ENCODE measurements around the gene AMIGO2. TPM values are rescaled to one million over a fixed set of nuclear protein-coding genes. Genes with fewer than 3 reads are reported as not detected.

The AMIGO2 gene
- total and polyA plus RNA-seq, 2 donors (not counting 1 experiment from before 2014, with no cell fraction given), result 6.9 to 12.4 TPM

DNA sequence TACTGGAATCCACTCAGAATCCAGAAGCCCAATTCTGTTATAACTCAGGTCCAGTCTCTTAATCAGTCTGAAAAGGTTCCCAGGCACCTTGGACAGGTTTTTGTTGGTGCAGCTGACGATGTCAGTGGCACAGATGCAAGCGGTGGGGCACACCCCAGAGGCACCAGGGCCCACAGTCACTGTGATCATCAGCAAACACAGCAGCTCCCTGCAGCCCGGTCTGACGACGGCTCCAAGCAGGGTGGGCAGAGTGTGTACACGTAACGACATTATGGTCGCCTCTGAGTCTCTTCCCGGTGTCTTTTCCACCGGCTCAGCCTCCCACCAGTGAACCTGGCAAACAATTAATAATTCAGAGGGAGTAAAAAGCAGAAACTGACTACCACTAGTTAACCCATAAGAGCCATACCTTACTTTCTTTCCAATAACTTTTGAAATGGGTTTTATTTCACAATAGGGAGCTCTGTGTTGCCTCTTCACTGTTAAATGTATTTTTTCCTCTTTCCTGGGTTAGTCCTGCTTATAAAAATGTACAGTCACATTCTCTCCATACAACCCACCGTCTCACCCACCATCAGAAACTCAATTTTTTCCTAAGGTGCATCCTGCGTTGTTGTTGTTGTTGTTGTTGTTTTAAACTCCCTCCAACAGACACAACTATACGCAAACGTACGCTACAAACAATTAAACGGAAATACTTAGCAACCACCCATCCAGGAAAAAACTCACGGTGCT lies 859 bp downstream of the AMIGO2 start:
- peak overlapping the region; percentile 60 for H3K9ac ChIP-seq (ENCODE audit: insufficient read depth, low read length)
- peak in 1 of 2 donors; percentile 50 for DNase-seq (ENCODE audit: low read depth in 2 of 2)
- no peaks in the 10 kb centered on the region for H4K20me1 ChIP-seq (ENCODE audit: control insufficient read depth, extremely low read depth, insufficient read depth, low read length)
- H3K9me3 ChIP-seq (ENCODE audit: control insufficient read depth, insufficient read depth, low read depth, low read length), result no peaks in the 10 kb centered on the region
- peak overlapping the region; percentile 73 for H2AFZ ChIP-seq (ENCODE audit: low read length)
- H3K4me3 ChIP-seq (replicated peaks in 1 of 4; ENCODE audit: control extremely low read depth in 1 of 4, insufficient read depth in 1 of 4, low read depth in 3 of 4, low read length in 4 of 4), result peak overlapping the region; percentile 65 to 75 (median 72)
- TF ChIP-seq EZH2 (IDR thresholded peaks at IDR 0.05; ENCODE audit: low read length, missing control alignments), result no peak
- TF ChIP-seq, protein P1, sequence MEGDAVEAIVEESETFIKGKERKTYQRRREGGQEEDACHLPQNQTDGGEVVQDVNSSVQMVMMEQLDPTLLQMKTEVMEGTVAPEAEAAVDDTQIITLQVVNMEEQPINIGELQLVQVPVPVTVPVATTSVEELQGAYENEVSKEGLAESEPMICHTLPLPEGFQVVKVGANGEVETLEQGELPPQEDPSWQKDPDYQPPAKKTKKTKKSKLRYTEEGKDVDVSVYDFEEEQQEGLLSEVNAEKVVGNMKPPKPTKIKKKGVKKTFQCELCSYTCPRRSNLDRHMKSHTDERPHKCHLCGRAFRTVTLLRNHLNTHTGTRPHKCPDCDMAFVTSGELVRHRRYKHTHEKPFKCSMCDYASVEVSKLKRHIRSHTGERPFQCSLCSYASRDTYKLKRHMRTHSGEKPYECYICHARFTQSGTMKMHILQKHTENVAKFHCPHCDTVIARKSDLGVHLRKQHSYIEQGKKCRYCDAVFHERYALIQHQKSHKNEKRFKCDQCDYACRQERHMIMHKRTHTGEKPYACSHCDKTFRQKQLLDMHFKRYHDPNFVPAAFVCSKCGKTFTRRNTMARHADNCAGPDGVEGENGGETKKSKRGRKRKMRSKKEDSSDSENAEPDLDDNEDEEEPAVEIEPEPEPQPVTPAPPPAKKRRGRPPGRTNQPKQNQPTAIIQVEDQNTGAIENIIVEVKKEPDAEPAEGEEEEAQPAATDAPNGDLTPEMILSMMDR (conservative IDR thresholded peaks at IDR 0.05 in 1 of 2, IDR thresholded peaks at IDR 0.05 in 1 of 2; ENCODE audit: low read depth in 1 of 2, low read length in 2 of 2), result no peak
- peak overlapping the region; percentile 95 for H3K4me2 ChIP-seq (ENCODE audit: extremely low read depth, insufficient read depth, low read length)
- no peaks in the 10 kb centered on the region for H3K27me3 ChIP-seq (ENCODE audit: control insufficient read depth, insufficient read depth, low read length)
- peak overlapping the region; percentile 60 for H3K27ac ChIP-seq (ENCODE audit: insufficient read depth, low read length)
- H3K36me3 ChIP-seq (ENCODE audit: control insufficient read depth, insufficient read depth, low read length), result no peaks in the 10 kb centered on the region
- peaks cover 7% of the 10 kb centered on the region for H3K79me2 ChIP-seq (ENCODE audit: control insufficient read depth, insufficient read depth, low read length)
- H3K4me1 ChIP-seq (ENCODE audit: control insufficient read depth, extremely low read depth, insufficient read depth, low read length), result peaks cover 12% of the 10 kb centered on the region

GRCh38 chr12:47078086-47078395 lies 1.7 kb downstream of the AMIGO2 start:
- H3K4me2 ChIP-seq (ENCODE audit: extremely low read depth, insufficient read depth, low read length), result no peak overlapping the region
- no peaks in the 10 kb centered on the region for H3K9me3 ChIP-seq (ENCODE audit: control insufficient read depth, insufficient read depth, low read depth, low read length)
- no peaks in the 10 kb centered on the region for H3K36me3 ChIP-seq (ENCODE audit: control insufficient read depth, insufficient read depth, low read length)
- DNase-seq (ENCODE audit: low read depth in 2 of 2), result no peak
- H3K4me3 ChIP-seq (replicated peaks in 1 of 4; ENCODE audit: control extremely low read depth in 1 of 4, insufficient read depth in 1 of 4, low read depth in 3 of 4, low read length in 4 of 4), result peak overlapping the region in 1 of 4 experiments; percentile 73
- no peak overlapping the region for H2AFZ ChIP-seq (ENCODE audit: low read length)
- no peaks in the 10 kb centered on the region for H4K20me1 ChIP-seq (ENCODE audit: control insufficient read depth, extremely low read depth, insufficient read depth, low read length)
- peaks cover 7% of the 10 kb centered on the region for H3K4me1 ChIP-seq (ENCODE audit: control insufficient read depth, extremely low read depth, insufficient read depth, low read length)
- no peak overlapping the region for H3K9ac ChIP-seq (ENCODE audit: insufficient read depth, low read length)
- peaks cover 7% of the 10 kb centered on the region for H3K79me2 ChIP-seq (ENCODE audit: control insufficient read depth, insufficient read depth, low read length)
- H3K27me3 ChIP-seq (ENCODE audit: control insufficient read depth, insufficient read depth, low read length), result no peaks in the 10 kb centered on the region
- no peak for TF ChIP-seq EZH2 (IDR thresholded peaks at IDR 0.05; ENCODE audit: low read length, missing control alignments)
- TF ChIP-seq, protein P1 (conservative IDR thresholded peaks at IDR 0.05 in 1 of 2, IDR thresholded peaks at IDR 0.05 in 1 of 2; ENCODE audit: low read depth in 1 of 2, low read length in 2 of 2), result no peak
- no peak overlapping the region for H3K27ac ChIP-seq (ENCODE audit: insufficient read depth, low read length)

DNA sequence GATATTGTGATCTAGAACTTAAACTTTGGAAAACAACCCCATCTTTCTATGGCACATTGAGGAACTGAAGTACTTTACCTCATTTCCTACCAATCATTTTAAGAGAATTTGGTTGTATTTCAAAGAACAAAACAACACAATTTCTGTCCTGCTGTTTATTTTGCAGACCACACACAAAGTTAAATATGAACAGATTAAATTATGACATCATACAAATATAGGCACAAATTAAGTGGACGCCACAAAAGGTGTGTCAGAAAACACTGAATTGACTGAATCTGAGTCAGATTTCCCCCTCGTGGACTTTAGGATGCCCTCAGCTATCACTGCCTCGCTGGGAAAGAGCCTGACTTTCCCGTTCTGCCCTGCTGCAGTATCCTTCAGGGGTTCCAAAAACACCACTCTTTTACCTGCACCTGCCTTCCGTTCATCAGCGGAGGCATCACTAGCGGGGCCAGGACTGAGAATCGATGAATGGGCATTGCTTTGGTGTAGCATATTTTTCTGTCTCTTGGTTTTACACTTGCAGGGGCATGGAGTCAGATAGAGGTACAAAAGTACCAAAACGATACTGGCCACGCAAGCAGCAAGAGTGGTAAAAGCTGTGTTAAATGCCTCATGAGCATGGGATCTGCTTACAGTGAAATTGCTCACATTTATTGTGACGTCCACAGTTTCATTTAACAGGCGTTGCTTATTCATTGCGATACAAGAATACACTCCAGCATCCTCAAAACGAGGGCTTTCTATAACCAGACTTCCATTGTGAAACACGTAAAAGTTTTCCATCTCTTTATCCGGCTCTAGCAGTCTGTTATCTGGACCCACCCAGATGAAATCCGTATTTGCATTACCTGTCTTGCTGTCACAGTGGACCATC lies 2.3 kb downstream of the AMIGO2 start:
- Histone ChIP-seq H3K27ac (ENCODE audit: insufficient read depth, low read length) (no peak overlapping the region), H3K79me2 (ENCODE audit: control insufficient read depth, insufficient read depth, low read length) (peaks cover 7% of the 10 kb centered on the region), H3K36me3 (ENCODE audit: control insufficient read depth, insufficient read depth, low read length) (no peaks in the 10 kb centered on the region), H3K9ac (ENCODE audit: insufficient read depth, low read length) (no peak overlapping the region), H4K20me1 (ENCODE audit: control insufficient read depth, extremely low read depth, insufficient read depth, low read length) (no peaks in the 10 kb centered on the region), H3K4me3 (replicated peaks in 1 of 4; ENCODE audit: control extremely low read depth in 1 of 4, insufficient read depth in 1 of 4, low read depth in 3 of 4, low read length in 4 of 4) (no peak overlapping the region), H3K9me3 (ENCODE audit: control insufficient read depth, insufficient read depth, low read depth, low read length) (no peaks in the 10 kb centered on the region), H3K4me1 (ENCODE audit: control insufficient read depth, extremely low read depth, insufficient read depth, low read length) (peaks cover 5% of the 10 kb centered on the region), H2AFZ (ENCODE audit: low read length) (no peak overlapping the region), H3K4me2 (ENCODE audit: extremely low read depth, insufficient read depth, low read length) (no peak overlapping the region), H3K27me3 (ENCODE audit: control insufficient read depth, insufficient read depth, low read length) (no peaks in the 10 kb centered on the region)
- no peak for TF ChIP-seq EZH2 (IDR thresholded peaks at IDR 0.05; ENCODE audit: low read length, missing control alignments)
- no peak for DNase-seq (ENCODE audit: low read depth in 2 of 2)

Data from fibroblast of lung (primary cell).